Anterior cingulate cortex (tissue), 58 donors: ENCODE results near the gene ARHGAP26.
A peak's percentile ranks its signal among the peaks of the same experiment; 100 is the strongest.

Experiments
- DNase-seq, 58 donors: peaks; one replicate each; lab custom pipeline; 2025; lab: John Stamatoyannopoulos, UW

The ARHGAP26 gene

GRCh38 chr5:143019157-143019556, 249.0 kb downstream of the ARHGAP26 start:
- DNase-seq = no peak

DNA sequence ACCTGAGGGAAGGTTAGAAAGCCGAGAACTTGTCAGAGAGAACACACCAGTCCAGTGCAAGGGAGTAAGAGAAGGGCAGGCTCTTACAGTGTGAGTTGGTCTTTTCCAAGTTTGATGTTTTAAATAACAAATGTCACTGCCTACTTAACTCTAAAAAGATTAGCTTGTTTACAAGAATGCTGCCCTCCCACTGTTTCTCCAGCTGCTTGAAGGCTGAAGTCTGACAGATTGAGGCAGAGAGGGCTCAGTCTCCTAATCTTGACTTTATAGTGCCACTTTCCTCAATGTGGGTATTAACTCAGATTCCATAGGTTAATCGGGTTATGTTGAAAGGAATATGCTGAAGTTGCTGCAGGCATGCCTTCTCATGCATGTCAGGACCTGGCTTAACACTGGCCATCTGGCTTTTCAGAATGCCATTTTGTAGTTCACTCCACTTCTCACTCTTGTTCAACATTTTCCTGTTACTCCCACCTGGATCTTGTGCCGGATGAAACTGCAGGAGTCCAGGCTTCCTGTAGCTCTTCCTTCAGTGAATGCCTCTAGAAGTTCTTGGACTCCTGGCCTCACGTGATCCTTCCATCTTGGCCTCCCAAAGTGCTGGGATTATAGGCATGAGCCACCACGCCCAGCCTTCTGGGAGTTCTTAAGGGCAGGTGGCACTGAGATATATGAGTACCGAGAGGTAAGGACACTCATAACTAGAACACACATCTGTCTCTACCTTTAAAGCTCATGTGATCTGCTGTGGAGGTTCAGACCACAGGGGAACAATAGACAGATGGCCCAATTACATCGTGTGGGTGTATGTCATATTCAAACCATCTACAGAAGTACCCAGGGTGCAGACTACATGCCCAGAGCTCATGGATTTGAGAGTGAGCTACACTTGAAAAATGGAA, 249.7 kb downstream of the ARHGAP26 start:
- DNase-seq = no peak

- DNase-seq = no peak
These were observed 251.4 kb downstream of the ARHGAP26 start for GRCh38 chr5:143021595-143021994.

DNA sequence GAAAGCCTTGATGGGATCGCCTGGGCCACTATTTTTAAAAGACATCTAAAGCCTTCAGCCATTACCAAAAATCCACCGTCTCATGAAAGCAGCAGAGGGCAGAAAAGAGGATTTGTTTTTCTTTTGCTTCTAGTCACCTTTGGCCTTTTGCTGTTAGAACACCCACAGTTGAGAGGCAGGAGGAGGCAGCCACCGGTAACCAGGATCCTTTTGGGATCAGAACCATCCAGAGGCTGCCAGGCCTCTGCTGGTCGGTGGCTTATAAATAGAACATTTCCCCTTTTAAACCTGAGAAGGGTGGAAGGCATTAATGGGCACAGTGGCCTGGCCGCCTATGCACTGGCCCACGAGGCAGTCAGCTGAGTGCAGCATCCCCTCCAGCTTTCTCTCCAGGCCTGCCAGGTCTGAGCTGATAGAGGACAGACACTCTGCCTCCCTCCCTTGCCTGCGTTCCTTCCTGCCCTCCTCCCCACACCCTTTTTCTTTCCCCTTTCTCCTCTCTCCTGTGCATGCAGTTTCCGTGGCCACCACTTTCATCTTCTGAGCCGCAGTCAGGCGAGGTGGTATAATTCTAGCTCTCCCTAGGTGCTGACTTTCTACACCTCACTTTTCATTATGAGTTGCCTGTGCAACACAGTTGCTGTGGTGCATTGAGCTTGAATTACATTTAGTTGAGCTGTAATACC, 253.4 kb downstream of the ARHGAP26 start:
- peak in 30 of 58 donors; percentile 5 to 58 (median 30) for DNase-seq

DNA sequence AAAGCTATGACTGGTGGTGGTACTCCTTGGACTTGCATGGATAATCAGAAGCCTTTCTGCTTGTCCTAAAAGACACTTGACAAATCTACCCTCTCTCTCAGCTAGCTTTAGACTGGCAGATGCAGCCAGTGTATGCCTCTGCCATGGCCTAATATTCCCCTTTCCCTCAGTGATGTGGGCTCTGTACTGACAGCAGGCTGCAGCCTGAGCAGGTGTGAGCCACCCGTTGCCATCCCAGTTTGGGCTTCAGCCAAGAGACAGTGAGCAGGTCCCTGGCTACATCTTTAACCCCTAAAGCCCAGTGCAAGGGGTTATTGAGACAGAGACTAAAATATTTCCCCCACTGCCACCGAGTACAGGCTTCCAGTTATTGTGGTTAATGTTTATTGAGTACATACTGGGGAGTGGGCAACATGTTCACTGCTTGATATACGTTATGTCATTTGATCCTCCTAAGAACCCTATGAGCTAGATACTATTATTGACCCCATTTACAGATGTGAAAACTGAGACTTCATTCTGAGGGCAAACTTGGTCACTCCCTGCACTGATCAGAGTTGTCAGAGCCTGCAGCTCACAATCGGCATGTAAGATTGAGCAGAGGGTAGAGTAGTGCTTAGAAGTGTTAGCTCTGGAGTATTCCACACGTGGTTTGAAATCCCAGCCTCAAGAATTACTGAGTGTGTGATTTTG, 254.2 kb downstream of the ARHGAP26 start:
- no peak for DNase-seq

DNA sequence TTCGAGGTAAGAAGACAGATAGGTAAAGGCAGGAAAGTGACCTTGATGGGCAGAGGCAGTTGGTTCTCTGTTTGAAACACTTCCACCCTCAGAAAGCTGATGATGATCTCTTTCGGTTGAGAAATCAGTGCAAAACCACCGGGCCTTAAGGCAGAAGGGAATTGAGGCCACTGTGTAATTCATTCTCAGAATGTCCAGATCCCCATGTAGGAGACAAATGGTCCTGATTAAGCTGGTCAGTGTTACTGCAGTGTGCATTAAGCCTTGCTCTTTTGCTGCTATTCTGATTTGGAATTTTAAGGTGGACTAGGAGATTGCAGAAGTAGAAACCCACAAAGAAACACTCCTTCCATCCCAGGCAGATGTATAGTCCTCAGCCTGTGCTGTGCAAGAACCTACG, 255.2 kb downstream of the ARHGAP26 start:
- peak in 1 of 58 donors; percentile 26 for DNase-seq

DNA sequence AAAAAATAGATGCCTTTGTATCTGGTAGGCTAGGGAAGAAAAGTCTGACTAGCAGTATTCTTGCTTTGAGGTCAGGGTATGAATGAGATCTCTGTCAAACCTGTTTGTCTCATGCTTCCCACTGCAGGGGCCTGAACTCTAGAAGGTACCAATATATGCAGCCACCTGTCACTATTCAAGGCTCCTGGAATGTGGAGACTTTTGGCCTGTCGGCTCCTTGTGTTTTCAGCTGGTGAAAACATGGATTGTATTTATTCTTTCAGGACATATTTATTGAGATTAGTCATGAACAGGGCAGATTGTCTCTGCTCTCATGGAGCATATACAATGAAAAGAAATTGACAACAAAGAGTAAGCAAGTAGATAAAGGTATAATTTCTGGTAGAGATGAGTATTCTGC, 255.8 kb downstream of the ARHGAP26 start:
- DNase-seq = no peak

- DNase-seq = no peak
These were observed 256.2 kb downstream of the ARHGAP26 start for GRCh38 chr5:143026380-143026779.

DNA sequence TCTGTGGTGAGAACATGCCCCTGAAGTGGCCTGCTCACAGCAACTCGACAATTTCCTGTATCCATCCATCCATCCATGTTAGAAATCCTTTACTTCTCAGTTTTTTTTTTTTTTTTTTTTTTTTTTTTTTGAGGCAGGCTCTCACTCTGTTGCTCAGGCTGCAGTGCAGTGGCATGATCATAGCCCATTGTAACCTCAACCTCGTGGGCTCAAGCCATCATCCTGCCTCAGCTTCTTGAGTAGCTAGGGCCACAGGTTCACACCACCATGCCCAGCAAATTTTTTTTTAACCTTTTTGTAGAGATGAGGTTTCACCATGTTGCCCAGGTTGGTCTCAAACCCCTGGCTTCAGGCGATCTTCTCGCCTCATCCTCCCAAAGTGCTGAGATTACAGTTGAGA, 259.1 kb downstream of the ARHGAP26 start:
- DNase-seq = no peak

DNA sequence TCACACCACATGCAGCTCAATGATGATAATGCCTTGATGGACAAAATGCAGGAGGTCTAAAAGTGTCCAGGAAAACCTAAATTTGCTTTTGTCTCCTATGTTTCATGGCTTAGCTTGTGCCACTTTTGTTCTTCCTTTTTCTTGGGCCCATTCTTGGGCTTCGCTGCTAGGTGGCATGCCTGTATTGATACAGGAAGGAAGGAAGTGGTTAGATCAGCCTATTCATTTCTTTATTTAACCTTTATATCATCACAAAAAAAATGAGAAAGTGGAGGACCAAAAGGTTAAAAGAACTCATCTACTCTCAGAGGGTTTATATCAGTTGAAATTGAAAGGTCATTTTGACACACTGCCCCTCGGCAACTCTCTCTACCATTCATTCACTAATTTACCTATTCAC, 260.2 kb downstream of the ARHGAP26 start:
- no peak for DNase-seq

DNA sequence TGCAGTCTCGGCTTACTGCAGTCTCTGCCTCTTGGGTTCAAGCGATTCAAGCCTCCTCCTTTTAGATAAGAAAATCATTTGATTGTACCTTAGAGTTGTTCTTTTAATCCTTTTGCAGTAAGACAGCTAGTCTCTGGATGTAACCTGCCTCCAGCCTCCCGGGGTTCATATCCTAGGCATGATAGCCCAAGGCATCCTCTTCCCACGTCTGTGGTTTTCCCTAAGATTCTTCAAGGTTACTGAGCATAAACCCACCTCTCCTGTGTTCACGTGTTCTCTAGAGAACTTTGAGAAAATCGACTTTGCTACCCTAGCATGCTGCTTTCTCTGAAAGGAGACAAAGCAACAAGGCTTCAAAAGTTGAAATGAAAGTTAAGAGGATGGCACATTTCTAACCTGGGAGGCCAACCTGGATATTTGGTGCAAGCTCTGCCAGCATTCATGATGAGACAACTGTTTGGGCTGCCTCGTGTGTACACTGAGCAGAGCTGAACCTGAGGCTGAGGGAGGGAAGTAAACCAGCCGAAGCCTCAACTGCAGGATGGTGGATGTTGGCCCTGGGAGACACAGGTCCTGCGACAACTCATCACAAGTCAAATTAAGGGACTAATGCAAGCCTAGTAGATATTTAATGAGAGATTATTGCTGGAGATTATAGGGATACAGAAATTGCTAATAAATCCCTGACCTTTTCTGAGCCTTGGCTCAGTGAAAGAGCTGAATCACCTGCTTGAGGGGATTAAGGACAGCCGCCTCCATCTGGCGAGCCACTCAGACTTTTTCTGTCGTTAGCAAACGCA, 261.8 kb downstream of the ARHGAP26 start:
- DNase-seq = no peak

DNA sequence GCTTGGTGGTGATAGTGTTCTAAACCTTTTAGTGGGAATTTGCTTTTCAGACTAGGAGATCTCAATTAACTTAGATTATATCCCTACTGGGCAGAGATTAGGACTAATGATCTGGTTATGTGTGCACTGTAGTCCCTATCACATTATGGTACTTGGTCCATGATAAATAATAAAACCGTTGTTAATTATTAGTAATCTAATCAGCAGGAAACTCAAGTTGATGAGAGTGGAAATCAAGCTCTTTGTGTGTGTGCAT, 262.3 kb downstream of the ARHGAP26 start:
- DNase-seq = no peak

GRCh38 chr5:143033535-143034250, 263.5 kb downstream of the ARHGAP26 start:
- no peak for DNase-seq

- DNase-seq = no peak
These were observed 266.2 kb downstream of the ARHGAP26 start for GRCh38 chr5:143036146-143036927.

DNA sequence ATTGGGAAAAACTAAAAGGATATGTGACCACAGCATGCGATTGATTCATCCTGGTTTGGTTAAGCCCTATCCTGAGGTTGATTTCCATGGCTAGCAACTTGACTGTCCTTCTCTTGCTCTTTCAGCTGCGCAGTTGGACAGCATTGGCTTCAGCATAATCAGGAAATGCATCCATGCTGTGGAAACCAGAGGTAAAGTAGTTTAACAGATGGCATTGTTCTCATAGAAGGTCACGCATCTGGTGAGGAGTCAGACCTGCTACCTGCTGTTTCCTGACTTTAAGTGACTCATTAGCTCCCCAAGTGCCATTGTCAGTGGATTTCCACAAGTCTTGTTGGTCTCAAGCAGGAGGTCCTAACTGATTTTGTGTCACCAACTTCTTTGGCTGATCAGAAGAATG, 266.9 kb downstream of the ARHGAP26 start:
- DNase-seq = no peak

GRCh38 chr5:143037708-143038107, 267.5 kb downstream of the ARHGAP26 start:
- no peak for DNase-seq

- DNase-seq = no peak
These were observed 270.4 kb downstream of the ARHGAP26 start for GRCh38 chr5:143040622-143041021.

GRCh38 chr5:143041461-143041860, 271.3 kb downstream of the ARHGAP26 start:
- DNase-seq = peak in 7 of 58 donors; percentile 13 to 60 (median 28)
